Glutamatergic neuron (in vitro differentiated cells): ENCODE results near the gene HGF. TPM values are rescaled to one million over a fixed set of nuclear protein-coding genes. Genes with fewer than 3 reads are reported as not detected.

ENCODE experiments used
- DNase-seq: peaks from one replicate; pipeline ENCODE4 v3.0.0; 2022
- H3K27ac Mint-ChIP-seq: one replicate; pipeline ENCODE4 v1.8.0; 2020; ENCODE audit warnings: mild to moderate bottlenecking, mixed read lengths, inconsistent platforms; ENCODE audit not compliant: unreplicated experiment
- H3K27me3 Mint-ChIP-seq: one replicate; pipeline ENCODE4 v1.8.0; 2020; ENCODE audit warnings: mild to moderate bottlenecking, moderate library complexity, mixed read lengths, inconsistent platforms; ENCODE audit not compliant: unreplicated experiment
- H3K36me3 Mint-ChIP-seq: one replicate; pipeline ENCODE4 v1.8.0; 2020; ENCODE audit warnings: mild to moderate bottlenecking, mixed read lengths, inconsistent platforms; ENCODE audit not compliant: unreplicated experiment
- H3K4me1 Mint-ChIP-seq: one replicate; pipeline ENCODE4 v1.8.0; 2020; ENCODE audit warnings: mild to moderate bottlenecking, low read depth, mixed read lengths, inconsistent platforms; ENCODE audit not compliant: unreplicated experiment
- H3K4me3 Mint-ChIP-seq: one replicate; pipeline ENCODE4 v1.8.0; 2020; ENCODE audit warnings: mild to moderate bottlenecking, mixed read lengths, inconsistent platforms; ENCODE audit not compliant: unreplicated experiment
- H3K9me3 Mint-ChIP-seq: one replicate; pipeline ENCODE4 v1.8.0; 2020; ENCODE audit warnings: mild to moderate bottlenecking, moderate library complexity, mixed read lengths, inconsistent platforms; ENCODE audit not compliant: unreplicated experiment
- total RNA-seq: library from RNA; stranded (reverse); fragmentation: NEBNext Ultra II Directional; extraction: Animal tissue kit (Norgen Biotek cat#: 25700); gene quantifications from one replicate; pipeline ENCODE4 v1.2.1, GENCODE V29; 2021; ENCODE audit not compliant: unreplicated experiment
- TF ChIP-seq, protein P1 (sequence below): fragments of 200-600 bp; sonication (generic); IDR thresholded peaks from one replicate; pipeline ENCODE4 v1.5.0; 2021; ENCODE audit not compliant: partially characterized antibody, unreplicated experiment

The HGF gene
- total RNA-seq, 1 donor from 2014 or later = not detected

DNA sequence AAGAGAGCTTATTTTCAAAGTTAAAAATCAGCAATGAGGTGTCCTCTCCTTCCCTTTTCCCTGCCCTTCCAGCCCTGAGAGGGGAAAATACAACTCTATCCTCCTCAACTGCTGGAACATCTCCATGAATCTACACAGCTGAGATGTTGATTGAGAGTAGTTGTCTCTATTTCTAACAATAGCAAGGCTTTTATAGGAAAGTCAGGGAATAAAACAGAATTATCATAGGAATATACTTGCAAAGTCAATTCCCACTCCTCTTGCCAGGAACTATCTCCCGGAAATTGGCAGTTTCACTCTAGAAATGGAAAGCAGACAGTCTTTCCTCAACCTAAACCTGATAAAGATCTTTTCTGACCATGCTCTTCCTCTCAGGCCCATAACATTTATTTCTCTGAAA is 8.8 kb downstream of the HGF start:
- H3K27me3 Mint-ChIP-seq = no peaks in the 10 kb centered on the region
- TF ChIP-seq, protein P1, sequence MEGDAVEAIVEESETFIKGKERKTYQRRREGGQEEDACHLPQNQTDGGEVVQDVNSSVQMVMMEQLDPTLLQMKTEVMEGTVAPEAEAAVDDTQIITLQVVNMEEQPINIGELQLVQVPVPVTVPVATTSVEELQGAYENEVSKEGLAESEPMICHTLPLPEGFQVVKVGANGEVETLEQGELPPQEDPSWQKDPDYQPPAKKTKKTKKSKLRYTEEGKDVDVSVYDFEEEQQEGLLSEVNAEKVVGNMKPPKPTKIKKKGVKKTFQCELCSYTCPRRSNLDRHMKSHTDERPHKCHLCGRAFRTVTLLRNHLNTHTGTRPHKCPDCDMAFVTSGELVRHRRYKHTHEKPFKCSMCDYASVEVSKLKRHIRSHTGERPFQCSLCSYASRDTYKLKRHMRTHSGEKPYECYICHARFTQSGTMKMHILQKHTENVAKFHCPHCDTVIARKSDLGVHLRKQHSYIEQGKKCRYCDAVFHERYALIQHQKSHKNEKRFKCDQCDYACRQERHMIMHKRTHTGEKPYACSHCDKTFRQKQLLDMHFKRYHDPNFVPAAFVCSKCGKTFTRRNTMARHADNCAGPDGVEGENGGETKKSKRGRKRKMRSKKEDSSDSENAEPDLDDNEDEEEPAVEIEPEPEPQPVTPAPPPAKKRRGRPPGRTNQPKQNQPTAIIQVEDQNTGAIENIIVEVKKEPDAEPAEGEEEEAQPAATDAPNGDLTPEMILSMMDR = no peak
- H3K9me3 Mint-ChIP-seq = no peaks in the 10 kb centered on the region
- no peak overlapping the region for H3K27ac Mint-ChIP-seq
- no peak overlapping the region for H3K4me3 Mint-ChIP-seq
- no peaks in the 10 kb centered on the region for H3K4me1 Mint-ChIP-seq
- no peaks in the 10 kb centered on the region for H3K36me3 Mint-ChIP-seq
- no peak for DNase-seq

DNA sequence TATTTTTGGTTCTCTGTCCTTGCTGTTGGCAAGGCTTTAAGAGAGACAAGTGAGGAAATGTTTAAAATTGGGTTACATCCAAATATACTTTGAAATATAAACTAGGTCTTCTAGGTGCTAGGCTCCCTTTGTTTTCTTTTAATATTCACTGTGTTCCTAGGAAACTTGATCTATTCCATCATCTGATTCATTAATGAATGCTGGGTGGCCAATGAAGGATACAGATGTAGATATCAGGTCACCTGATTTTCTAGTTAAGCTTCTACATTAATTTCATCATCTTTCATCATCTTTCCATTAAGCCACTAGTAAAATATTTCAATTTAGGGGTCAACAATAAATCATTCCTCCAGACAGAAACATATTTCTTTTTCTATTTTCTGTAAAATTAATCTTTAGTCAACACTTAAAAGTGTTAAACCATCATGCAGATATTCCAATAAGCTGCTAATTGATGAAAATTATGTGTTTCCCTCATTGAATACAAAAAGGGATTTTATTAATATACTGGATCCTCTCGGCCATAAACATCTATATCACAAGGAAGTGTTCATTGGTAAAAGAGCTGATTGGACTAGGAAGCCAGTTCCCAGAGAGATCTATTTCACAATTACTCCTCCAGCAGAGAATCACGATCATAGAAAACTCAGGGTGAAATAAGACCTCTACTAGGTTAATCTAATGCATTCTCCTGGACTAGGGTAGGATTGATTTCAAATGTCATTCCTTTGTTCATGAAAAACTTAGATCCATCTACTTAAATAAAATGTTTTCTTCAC is 14.7 kb downstream of the HGF start:
- TF ChIP-seq, protein P1 = no peak
- DNase-seq = no peak
- Mint-ChIP-seq H3K27me3 (no peaks in the 10 kb centered on the region), H3K4me1 (no peaks in the 10 kb centered on the region), H3K4me3 (no peak overlapping the region), H3K36me3 (no peaks in the 10 kb centered on the region), H3K9me3 (no peaks in the 10 kb centered on the region), H3K27ac (no peak overlapping the region)

DNA sequence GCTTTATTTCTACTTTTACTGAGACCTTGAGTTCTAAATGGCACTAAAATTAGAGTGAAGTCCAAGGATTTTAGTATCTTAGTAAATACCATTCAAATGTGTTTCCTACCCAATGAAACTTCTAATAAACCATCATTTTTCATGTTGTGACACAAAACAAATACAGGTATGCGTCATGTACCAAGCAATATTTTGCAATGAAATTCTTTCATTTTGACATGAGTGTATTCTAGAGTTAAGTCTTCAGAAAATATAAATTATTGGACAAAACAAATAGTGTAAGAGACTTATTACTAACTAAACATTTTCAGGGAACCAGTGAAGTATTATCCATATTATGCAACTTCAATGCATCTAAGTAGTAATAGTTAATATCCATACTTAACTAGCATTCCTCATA is 16.5 kb downstream of the HGF start:
- H3K9me3 Mint-ChIP-seq = no peaks in the 10 kb centered on the region
- TF ChIP-seq, protein P1 = no peak

DNA sequence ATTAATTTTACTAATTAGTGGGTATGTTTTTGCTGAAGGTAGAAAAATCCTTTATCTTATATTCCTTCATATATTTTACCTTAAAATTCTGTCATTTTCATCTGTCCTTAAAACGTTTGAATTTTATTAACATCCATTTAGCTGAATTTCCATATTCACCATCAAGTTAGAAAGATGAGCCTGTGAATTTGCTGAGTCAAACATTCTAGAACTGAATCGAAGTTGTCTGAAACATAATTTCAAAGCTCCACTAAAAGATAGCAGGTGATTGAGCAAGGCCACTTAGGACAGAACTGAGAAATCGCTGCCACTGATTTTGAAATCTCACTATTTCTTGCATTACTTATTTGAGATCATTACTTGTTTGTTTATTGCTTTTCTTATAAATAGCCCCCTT is 17.5 kb downstream of the HGF start:
- Mint-ChIP-seq H3K9me3 (no peaks in the 10 kb centered on the region), H3K27ac (no peak overlapping the region), H3K4me3 (no peak overlapping the region), H3K36me3 (no peaks in the 10 kb centered on the region), H3K27me3 (no peaks in the 10 kb centered on the region), H3K4me1 (no peaks in the 10 kb centered on the region)
- no peak for DNase-seq
- TF ChIP-seq, protein P1 = no peak

More for the DNA sequence above, 16.5 kb downstream of the HGF start:
- no peak for DNase-seq
- Mint-ChIP-seq H3K27ac (no peak overlapping the region), H3K4me3 (no peak overlapping the region), H3K27me3 (no peaks in the 10 kb centered on the region), H3K36me3 (no peaks in the 10 kb centered on the region), H3K4me1 (no peaks in the 10 kb centered on the region)

DNA sequence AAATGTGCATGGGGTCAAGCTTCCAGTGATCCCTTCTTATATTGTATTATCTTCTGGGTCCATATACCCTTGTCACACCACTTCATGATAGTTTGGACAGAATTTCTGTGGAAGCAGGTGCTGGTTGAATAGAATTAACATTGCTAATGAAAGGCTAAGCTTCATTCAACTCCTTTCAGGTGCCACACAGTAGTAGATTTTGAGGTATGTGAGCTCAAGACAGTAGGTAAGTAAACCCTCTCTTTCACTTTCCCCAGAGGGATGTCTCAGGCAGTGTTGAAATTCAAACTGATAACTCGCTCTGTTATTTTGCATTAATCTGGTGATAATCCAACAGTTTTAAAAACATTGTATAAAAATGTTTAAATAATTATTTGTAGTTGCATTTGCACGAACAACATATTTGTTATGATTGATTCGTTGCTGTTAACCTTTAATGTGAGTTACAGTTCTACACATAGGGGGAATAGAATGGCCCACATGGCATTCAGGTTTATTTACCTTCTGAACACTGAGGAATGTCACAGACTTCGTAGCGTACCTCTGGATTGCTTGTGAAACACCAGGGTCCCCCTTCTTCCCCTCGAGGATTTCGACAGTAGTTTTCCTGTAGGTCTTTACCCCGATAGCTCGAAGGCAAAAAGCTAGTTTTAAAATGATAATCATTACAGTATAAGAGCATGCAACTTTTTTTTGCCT is 18.1 kb downstream of the HGF start:
- H3K4me1 Mint-ChIP-seq = no peaks in the 10 kb centered on the region
- H3K4me3 Mint-ChIP-seq = no peak overlapping the region
- H3K9me3 Mint-ChIP-seq = no peaks in the 10 kb centered on the region
- no peak for DNase-seq
- TF ChIP-seq, protein P1 = no peak
- no peaks in the 10 kb centered on the region for H3K27me3 Mint-ChIP-seq
- no peak overlapping the region for H3K27ac Mint-ChIP-seq
- H3K36me3 Mint-ChIP-seq = no peaks in the 10 kb centered on the region
